Measurements from ENCODE around the gene PHLPP1.
"Not testable (repeated sequence)": the region's sequence is repeated elsewhere in the genome, so short reads cannot be mapped to it uniquely, and the experiment has no call there.

The PHLPP1 gene

GRCh38 chr18:62899534-62899933 lies 184.2 kb downstream of the PHLPP1 start:
- no peak for DNase-seq

- no peak for DNase-seq
These were observed 185.0 kb downstream of the PHLPP1 start for GRCh38 chr18:62900132-62900883.

GRCh38 chr18:62902776-62903175 lies 187.4 kb downstream of the PHLPP1 start:
- no peak for DNase-seq

GRCh38 chr18:62904396-62905285 lies 189.3 kb downstream of the PHLPP1 start:
- no peak for DNase-seq

- no peak for DNase-seq
These were observed 197.5 kb downstream of the PHLPP1 start for GRCh38 chr18:62912885-62913284.

- DNase-seq = not testable (repeated sequence)
These were observed 198.5 kb downstream of the PHLPP1 start for GRCh38 chr18:62913824-62914223.

- no peak for DNase-seq
These were observed 199.6 kb downstream of the PHLPP1 start for GRCh38 chr18:62914871-62915392.

GRCh38 chr18:62918361-62918760 lies 203.0 kb downstream of the PHLPP1 start:
- no peak for DNase-seq

- DNase-seq = no peak
These were observed 203.9 kb downstream of the PHLPP1 start for GRCh38 chr18:62919109-62919838.

GRCh38 chr18:62925031-62925688 lies 209.8 kb downstream of the PHLPP1 start:
- no peak for DNase-seq

GRCh38 chr18:62928326-62928725 lies 213.0 kb downstream of the PHLPP1 start:
- no peak for DNase-seq

- no peak for DNase-seq
These were observed 218.0 kb downstream of the PHLPP1 start for GRCh38 chr18:62933261-62933887.

- no peak for DNase-seq
These were observed 220.7 kb downstream of the PHLPP1 start for GRCh38 chr18:62935994-62936393.

GRCh38 chr18:62937065-62937464 lies 221.7 kb downstream of the PHLPP1 start:
- DNase-seq = no peak

GRCh38 chr18:62938006-62938405 lies 222.7 kb downstream of the PHLPP1 start:
- DNase-seq = no peak

GRCh38 chr18:62938487-62938886 lies 223.1 kb downstream of the PHLPP1 start:
- no peak for DNase-seq

- no peak for DNase-seq
These were observed 224.1 kb downstream of the PHLPP1 start for GRCh38 chr18:62939433-62939832.

GRCh38 chr18:62939926-62940325 lies 224.6 kb downstream of the PHLPP1 start:
- no peak for DNase-seq

GRCh38 chr18:62942578-62942977 lies 227.2 kb downstream of the PHLPP1 start:
- no peak for DNase-seq

GRCh38 chr18:62944454-62944853 lies 229.1 kb downstream of the PHLPP1 start:
- no peak for DNase-seq

GRCh38 chr18:62948788-62949187 lies 233.4 kb downstream of the PHLPP1 start:
- no peak for DNase-seq

GRCh38 chr18:62950246-62950645 lies 234.9 kb downstream of the PHLPP1 start:
- DNase-seq = no peak
